ENCODE results near the gene KIF7.

The KIF7 gene

DNA sequence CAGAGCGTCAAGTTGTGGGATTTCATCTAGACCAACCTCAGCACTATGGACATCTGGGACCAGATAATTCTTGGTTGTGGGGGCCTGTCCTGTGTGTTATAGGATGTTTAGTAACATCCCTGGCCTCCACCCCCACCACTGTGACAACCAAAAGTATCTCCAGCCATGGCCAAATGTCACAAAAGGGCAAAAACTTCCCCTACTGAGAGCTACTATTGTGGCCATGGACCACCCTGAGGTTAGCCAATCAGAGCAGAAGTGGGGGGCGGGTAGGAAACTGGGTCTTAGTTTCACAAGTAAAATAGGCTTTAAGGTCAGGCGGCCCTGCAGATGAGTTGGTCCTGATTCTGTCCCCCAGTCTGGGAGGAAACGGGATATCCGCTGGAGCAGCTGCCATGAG lies 25.4 kb downstream of the KIF7 start:
- no peak for DNase-seq

DNA sequence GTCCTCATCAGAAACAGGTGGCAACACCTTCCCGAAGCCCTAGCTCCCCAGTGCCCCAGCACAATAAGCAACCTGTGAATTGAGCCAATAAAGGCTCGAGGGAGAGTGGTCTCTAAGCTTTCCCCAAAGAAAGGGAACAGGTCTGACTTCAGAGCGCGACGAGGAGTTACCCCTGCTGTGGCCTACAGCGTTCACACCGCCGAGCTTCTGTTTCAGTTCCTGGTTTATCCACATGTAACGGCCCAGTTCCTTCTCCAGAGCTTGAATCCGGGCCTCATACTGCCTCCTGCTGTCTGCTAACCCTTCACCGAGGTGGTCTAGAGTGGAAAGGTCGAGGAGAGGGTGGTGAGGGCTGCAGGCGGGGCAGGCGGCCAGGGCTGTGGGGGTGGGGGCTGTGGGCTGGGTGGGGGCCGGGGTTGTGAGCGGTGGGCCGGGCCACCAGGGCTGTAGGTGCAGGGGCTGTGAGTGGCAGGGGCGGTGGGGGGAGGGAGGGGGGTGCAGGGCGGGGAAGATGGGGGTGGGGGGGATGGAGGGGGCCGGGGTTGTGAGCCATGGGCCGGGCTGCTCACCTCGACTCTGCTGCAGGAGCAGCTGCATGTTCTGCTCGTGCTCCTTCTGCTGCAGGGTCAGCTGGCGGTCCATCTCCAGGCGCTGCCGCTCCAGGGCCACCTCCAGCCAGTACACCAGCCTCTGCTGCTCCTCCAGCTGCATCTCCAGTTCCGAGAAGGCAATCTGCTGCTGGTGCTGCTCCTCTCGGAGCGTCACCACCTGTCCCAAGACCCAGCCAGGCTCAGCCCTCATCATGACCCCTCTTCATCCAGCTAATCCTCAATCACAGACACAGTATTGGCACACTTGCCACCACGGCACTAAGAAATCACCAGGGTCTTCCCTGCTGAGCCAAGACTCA lies 26.2 kb downstream of the KIF7 start:
- DNase-seq, result no peak

More for the DNA sequence above, 25.4 kb downstream of the KIF7 start:
- TF ChIP-seq POLR2A (IDR thresholded peaks at IDR 0.05; ENCODE audit: low read length) (no peak), GATA1 (IDR thresholded peaks at IDR 0.05; ENCODE audit: low read depth, low read length) (no peak)

DNA sequence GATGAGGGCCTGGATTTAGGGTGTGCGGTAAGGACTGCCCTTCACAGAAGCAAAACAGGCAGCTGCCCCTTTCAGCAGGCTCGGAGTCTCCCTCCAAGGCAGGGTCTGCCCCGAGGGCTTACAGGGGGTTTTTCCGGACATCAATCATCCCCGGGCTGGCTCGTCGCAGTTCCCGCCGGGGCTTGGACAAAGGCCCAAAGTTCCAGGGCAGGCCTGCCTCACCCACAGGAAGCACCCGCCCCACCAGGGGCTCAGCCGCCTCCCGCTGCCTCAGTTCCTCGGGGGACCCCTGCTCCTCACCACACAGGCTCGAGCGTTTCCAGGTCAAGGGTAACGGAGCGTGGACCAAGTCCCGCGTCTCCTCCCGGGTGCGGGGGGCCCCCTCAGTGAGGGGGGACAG lies 27.0 kb downstream of the KIF7 start:
- no peak for DNase-seq
- no peak for TF ChIP-seq GATA1 (IDR thresholded peaks at IDR 0.05; ENCODE audit: low read depth, low read length)
- no peak for TF ChIP-seq POLR2A (IDR thresholded peaks at IDR 0.05; ENCODE audit: low read length)

More for the DNA sequence above, 26.2 kb downstream of the KIF7 start:
- TF ChIP-seq POLR2A (IDR thresholded peaks at IDR 0.05; ENCODE audit: low read length), result no peak
- TF ChIP-seq GATA1 (IDR thresholded peaks at IDR 0.05; ENCODE audit: low read depth, low read length), result no peak

DNA sequence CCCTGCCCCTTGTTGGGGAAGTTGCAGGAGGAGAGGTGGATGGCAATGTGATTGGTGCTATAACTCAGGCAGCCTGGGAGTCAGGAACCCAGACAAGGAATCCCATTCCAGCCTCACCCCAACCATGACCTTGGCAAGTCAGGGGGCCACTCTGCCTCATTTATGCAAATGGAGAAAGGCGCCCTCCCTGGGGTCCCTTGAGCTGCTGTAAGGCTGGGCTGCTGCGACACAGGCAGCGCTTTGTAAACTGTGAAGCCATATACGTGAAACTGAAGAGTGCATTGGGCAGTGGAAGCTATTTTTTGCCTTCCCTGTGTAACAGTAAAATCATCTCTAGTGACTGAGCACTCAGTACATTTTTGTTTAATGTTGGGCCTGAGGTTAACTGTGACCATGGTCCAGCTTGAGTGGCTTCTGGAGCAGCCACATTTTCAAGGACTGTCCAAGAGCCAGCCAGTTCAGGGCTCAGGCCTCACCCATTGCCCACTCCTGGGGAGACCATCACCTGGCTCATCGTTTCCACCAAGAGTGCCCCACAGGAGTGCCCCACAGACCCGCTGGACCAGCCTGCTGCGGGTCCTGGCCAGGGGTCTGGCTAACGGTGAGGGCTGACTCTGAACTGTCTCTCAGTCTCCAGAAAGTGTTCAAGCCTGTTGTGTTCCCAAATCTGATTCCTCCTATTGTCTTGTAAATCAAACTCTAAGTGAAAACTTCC lies 27.9 kb downstream of the KIF7 start:
- TF ChIP-seq GATA1 (IDR thresholded peaks at IDR 0.05; ENCODE audit: low read depth, low read length) (no peak), POLR2A (IDR thresholded peaks at IDR 0.05; ENCODE audit: low read length) (no peak)
- no peak for DNase-seq

GRCh38 chr15:89625716-89626115 lies 29.6 kb downstream of the KIF7 start:
- no peak for DNase-seq
- TF ChIP-seq GATA1 (IDR thresholded peaks at IDR 0.05; ENCODE audit: low read depth, low read length) (no peak), POLR2A (IDR thresholded peaks at IDR 0.05; ENCODE audit: low read length) (no peak)

- no peak for TF ChIP-seq POLR2A (IDR thresholded peaks at IDR 0.05; ENCODE audit: low read length)
- no peak for TF ChIP-seq GATA1 (IDR thresholded peaks at IDR 0.05; ENCODE audit: low read depth, low read length)
- DNase-seq, result no peak
Measured at GRCh38 chr15:89623165-89623564, 32.1 kb downstream of the KIF7 start.

- DNase-seq, result no peak
- TF ChIP-seq GATA1 (IDR thresholded peaks at IDR 0.05; ENCODE audit: low read depth, low read length) (no peak), POLR2A (IDR thresholded peaks at IDR 0.05; ENCODE audit: low read length) (no peak)
Measured at GRCh38 chr15:89621547-89621946, 33.7 kb downstream of the KIF7 start.

DNA sequence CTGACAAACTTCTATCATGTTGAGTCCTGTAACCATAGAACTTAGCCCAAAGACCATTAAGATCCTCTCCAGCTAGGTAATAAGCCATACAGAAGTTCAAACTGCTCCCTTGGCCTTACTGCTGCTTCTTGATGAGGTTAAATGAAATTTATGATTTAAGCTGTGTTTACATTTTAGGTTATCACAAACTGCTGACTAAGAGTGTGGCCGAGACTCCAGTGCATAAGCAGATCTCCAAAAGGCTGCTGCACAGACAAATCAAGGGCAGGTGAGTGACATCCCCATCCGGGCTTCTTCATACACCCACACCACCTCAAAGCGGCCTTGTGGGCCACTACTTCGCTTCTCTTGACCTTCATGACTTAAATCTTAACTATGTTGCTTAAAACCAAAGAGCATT lies 39.0 kb downstream of the KIF7 start:
- no peak for DNase-seq
- TF ChIP-seq POLR2A (IDR thresholded peaks at IDR 0.05; ENCODE audit: low read length) (no peak), GATA1 (IDR thresholded peaks at IDR 0.05; ENCODE audit: low read depth, low read length) (no peak)

DNA sequence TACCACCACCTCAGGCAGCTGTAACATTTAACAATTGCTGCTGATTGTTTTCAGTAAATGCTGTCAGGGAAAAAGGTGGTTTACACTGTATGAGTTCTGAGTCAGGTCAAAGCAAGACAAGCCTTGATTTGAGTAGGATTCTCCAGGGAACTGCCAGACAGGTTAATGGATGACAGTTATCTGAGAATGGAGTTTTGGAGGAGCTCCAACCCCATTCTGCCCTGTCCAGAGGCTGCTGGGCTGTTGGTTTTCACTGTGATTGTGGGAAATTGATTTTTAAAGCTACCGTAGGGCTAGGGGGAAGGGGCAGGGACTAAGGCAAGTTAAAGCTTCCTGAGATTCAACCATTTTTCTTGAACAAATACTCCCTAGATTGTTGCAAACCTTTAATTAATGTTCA lies 40.1 kb downstream of the KIF7 start:
- no peak for TF ChIP-seq GATA1 (IDR thresholded peaks at IDR 0.05; ENCODE audit: low read depth, low read length)
- no peak for DNase-seq

- TF ChIP-seq GATA1 (IDR thresholded peaks at IDR 0.05; ENCODE audit: low read depth, low read length) (no peak), POLR2A (IDR thresholded peaks at IDR 0.05; ENCODE audit: low read length) (no peak)
- DNase-seq, result no peak
Measured at GRCh38 chr15:89614164-89614563, 41.1 kb downstream of the KIF7 start.

DNA sequence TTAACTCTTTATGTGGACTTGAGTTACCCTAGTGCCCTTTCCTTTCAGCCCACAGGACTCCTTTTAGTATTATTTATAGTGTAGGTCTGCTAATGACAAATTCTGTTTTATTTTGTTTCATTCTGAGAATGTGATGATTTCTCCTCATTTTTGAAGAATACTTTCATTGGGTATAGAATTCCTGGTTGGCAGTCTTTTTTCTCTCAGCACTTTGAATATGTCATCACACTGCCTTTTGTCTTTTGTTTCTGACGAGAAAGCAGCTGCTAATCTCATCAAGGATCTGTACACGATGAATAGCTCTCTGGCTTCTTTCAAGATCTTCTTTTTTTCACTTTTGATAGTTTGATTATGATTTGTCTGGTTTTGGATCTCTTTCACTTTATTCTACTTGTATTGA lies 42.2 kb downstream of the KIF7 start:
- no peak for TF ChIP-seq POLR2A (IDR thresholded peaks at IDR 0.05; ENCODE audit: low read length)
- TF ChIP-seq GATA1 (IDR thresholded peaks at IDR 0.05; ENCODE audit: low read depth, low read length), result no peak

DNA sequence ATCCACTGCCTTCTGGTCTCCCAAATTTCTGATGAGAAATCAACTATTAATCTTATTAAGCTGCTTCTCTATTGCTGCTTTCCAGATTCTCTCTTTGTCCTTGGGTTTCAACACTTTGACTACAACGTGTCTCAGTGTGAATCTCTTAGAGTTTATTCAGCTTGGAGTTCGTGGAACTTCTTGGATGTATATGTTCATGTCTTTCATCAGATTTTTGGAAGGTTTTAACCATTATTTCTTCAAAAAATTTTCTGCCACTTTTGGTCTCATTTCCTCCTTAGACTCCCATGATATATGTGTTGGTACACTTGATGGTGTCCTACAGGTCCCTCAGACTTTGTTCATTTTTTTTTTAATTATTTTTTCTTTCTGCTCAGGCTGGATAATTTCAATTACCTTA lies 44.0 kb downstream of the KIF7 start:
- no peak for TF ChIP-seq POLR2A (IDR thresholded peaks at IDR 0.05; ENCODE audit: low read length)
- TF ChIP-seq GATA1 (IDR thresholded peaks at IDR 0.05; ENCODE audit: low read depth, low read length), result no peak
- DNase-seq, result no peak

More for the DNA sequence above, 42.2 kb downstream of the KIF7 start:
- no peak for DNase-seq

DNA sequence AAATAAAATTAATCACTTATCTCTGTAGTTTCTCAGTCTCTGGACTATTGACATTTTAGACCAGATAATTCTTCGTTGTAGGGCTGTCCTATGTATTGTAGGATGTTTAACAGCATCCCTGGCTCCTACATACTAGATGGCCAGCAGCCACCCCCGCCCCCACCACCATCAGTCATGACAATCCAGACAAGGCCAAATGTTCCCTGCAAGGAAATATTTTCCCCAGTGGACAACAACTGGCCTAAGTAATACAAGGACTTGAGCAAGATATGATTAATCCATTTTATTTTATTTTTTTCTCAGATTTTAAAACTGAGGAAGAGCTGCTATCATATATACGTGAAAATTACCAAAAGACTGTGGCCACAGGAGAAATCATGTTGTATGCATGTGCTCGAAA lies 56.2 kb downstream of the KIF7 start:
- no peak for DNase-seq

GRCh38 chr15:89593018-89593417 lies 62.2 kb downstream of the KIF7 start:
- DNase-seq, result no peak
- TF ChIP-seq POLR2A (IDR thresholded peaks at IDR 0.05; ENCODE audit: low read length) (no peak), GATA1 (IDR thresholded peaks at IDR 0.05; ENCODE audit: low read depth, low read length) (no peak)

More for the DNA sequence above, 56.2 kb downstream of the KIF7 start:
- TF ChIP-seq GATA1 (IDR thresholded peaks at IDR 0.05; ENCODE audit: low read depth, low read length) (no peak), POLR2A (IDR thresholded peaks at IDR 0.05; ENCODE audit: low read length) (no peak)

Measured in erythroblast (primary cell).